A549 (cell line): Measurements from ENCODE around the gene PKP1. TPM values are rescaled to one million over a fixed set of nuclear protein-coding genes. Genes with fewer than 3 reads are reported as not detected.

ENCODE experiments used
- ATAC-seq, 2 experiments: fragments of 200-7000 bp in 1 of 2; fragments of >200 bp in 1 of 2; cut with Nextera tagmentation in 1 of 2; cut with Tn5 transposase in 1 of 2; 3 replicates each; pipeline versions ENCODE4 v1.8.0 to v1.9.1; 2018 to 2020; ENCODE audit warnings: mild to moderate bottlenecking in 1 of 2, moderate library complexity in 1 of 2
- CTCF ChIA-PET: fragments of 300-600 bp; sonication (Branson Sonifier 250); formaldehyde crosslinking; extraction: SDS; loops from one replicate; lab custom pipeline; 2021; ENCODE audit warnings: antibody characterized with exemption, inconsistent platforms; lab: Yijun Ruan, JAX
- POLR2A ChIA-PET: fragments of 350-600 bp; formaldehyde crosslinking; extraction: SDS; loops from one replicate; lab custom pipeline; 2021; ENCODE audit warnings: antibody characterized with exemption, inconsistent platforms; lab: Yijun Ruan, JAX
- DNase-seq, 2 experiments: peaks; one replicate each; pipeline versions ENCODE4 v3.0.0 to v3.0.0-alpha.2; 2011 to 2016; ENCODE audit warnings: low read depth in 1 of 2, low spot score in 1 of 2
- FAIRE-seq: peaks from 2 replicates; lab custom pipeline; 2011; peaks lifted over from hg19 to GRCh38; lab: Jason Lieb, UNC
- H3K27ac ChIP-seq, 2 experiments: fragments of >200 bp; sonication (Bioruptor Twin); formaldehyde crosslinking; 3 replicates each; pipeline ENCODE4 v1.5.1; 2016 to 2017
- H3K4me1 ChIP-seq: fragments of >200 bp; sonication (Bioruptor Twin); formaldehyde crosslinking; 3 replicates; pipeline ENCODE4 v1.6.1; 2016
- H3K4me2 ChIP-seq: fragments of >200 bp; sonication (Bioruptor Twin); formaldehyde crosslinking; 3 replicates; pipeline ENCODE4 v1.6.1; 2016
- H3K4me3 ChIP-seq: fragments of >200 bp; sonication (Bioruptor Twin); formaldehyde crosslinking; 3 replicates; pipeline ENCODE4 v1.5.1; 2016
- H3K9me3 ChIP-seq: fragments of >200 bp; sonication (Bioruptor Twin); formaldehyde crosslinking; 3 replicates; pipeline ENCODE4 v1.6.1; 2016
- BHLHE40 ChIP-seq: IDR thresholded peaks from 2 replicates; pipeline ENCODE4 v1.6.1; 2012; ENCODE audit warnings: low read depth, low read length, inconsistent platforms
- CHD4 ChIP-seq: fragments of 200-600 bp; sonication (generic); IDR thresholded peaks from 2 replicates; pipeline ENCODE4 v1.6.1; 2016; ENCODE audit warnings: antibody characterized with exemption, mild to moderate bottlenecking, borderline replicate concordance
- FOSL2 ChIP-seq, 2 experiments: fragments of 450-650 bp in 1 of 2; fragments of >200 bp in 1 of 2; sonication (Bioruptor Twin) in 1 of 2; formaldehyde crosslinking; IDR thresholded peaks; 2 replicates each; pipeline versions ENCODE4 v1.5.0 to v1.6.1; 2016 to 2020; ENCODE audit warnings: mild to moderate bottlenecking in 1 of 2, moderate library complexity in 1 of 2
- GATA3 ChIP-seq: IDR thresholded peaks from 2 replicates; pipeline ENCODE4 v1.6.1; 2012; ENCODE audit warnings: borderline replicate concordance
- HDAC2 ChIP-seq: fragments of 200-600 bp; sonication (generic); IDR thresholded peaks from 2 replicates; pipeline ENCODE4 v1.6.1; 2016
- HOXA7 ChIP-seq: fragments of 250-450 bp; sonication (Bioruptor Pico); IDR thresholded peaks from 2 replicates; pipeline ENCODE4 v1.5.0; 2020; ENCODE audit warnings: mild to moderate bottlenecking, moderate library complexity
- JUN ChIP-seq, 2 experiments: fragments of >200 bp; sonication (Bioruptor Twin); formaldehyde crosslinking; IDR thresholded peaks; 2 replicates in 1 of 2; 3 replicates in 1 of 2; pipeline ENCODE4 v1.6.1; 2016 to 2017
- KDM5A ChIP-seq: fragments of 200-600 bp; sonication (generic); IDR thresholded peaks from 2 replicates; pipeline ENCODE4 v1.6.1; 2016; ENCODE audit warnings: antibody characterized with exemption, mild to moderate bottlenecking
- MYC ChIP-seq: IDR thresholded peaks from 2 replicates; pipeline ENCODE4 v1.6.1; 2012; ENCODE audit warnings: mild to moderate bottlenecking, inconsistent platforms, low read length, improper control_type of control experiment, borderline replicate concordance
- NPAS2 ChIP-seq: fragments of 250-450 bp; sonication (Bioruptor Pico); IDR thresholded peaks from 2 replicates; pipeline ENCODE4 v1.8.0; 2022; ENCODE audit warnings: mild to moderate bottlenecking, moderate library complexity, borderline replicate concordance
- POLR2AphosphoS2 ChIP-seq: conservative IDR thresholded peaks from 2 replicates; pipeline ENCODE4 v1.6.1; 2012; ENCODE audit warnings: low read length, improper control_type of control experiment, inconsistent platforms
- RFX5 ChIP-seq: fragments of 450-650 bp; IDR thresholded peaks from 2 replicates; pipeline ENCODE4 v1.7.1; 2014; ENCODE audit warnings: antibody characterized with exemption, mild to moderate bottlenecking, moderate library complexity
- TFCP2L1 ChIP-seq: fragments of 250-450 bp; sonication (Bioruptor Pico); IDR thresholded peaks from 2 replicates; pipeline ENCODE4 v1.5.0; 2021; ENCODE audit warnings: mild to moderate bottlenecking
- TP53 ChIP-seq: fragments of 250-450 bp; sonication (Bioruptor Pico); IDR thresholded peaks from 2 replicates; pipeline ENCODE4 v1.5.0; 2021; ENCODE audit warnings: mild to moderate bottlenecking, moderate library complexity
- WGBS: methylation state at CpG from one replicate; pipeline ENCODE4 v1.1.6; 2017; ENCODE audit errors: missing lambda C conversion rate; 5-methylcytosine and 5-hydroxymethylcytosine counted together
- polyA plus RNA-seq, 4 experiments: library from polyadenylated mRNA; depleted of rRNA in 3 of 4; stranded (reverse); fragments of >200 nt; fragmentation: RNase III in 1 of 4; extraction: RNeasy Plus Mini Kit Qiagen cat#74134 plus additional on column Dnase treatment in 1 of 4; gene quantifications; 2 replicates in 3 of 4; 3 replicates in 1 of 4; pipeline ENCODE4 v1.2.3, GENCODE V29; 2011 to 2017
- TF ChIP-seq, protein P1 (sequence below): fragments of 200-600 bp; sonication (generic); IDR thresholded peaks from 2 replicates; pipeline ENCODE4 v1.6.1; 2016; ENCODE audit warnings: antibody characterized with exemption, mild to moderate bottlenecking, moderate library complexity
- TF ChIP-seq, protein P2 (sequence below): fragments of >200 bp; sonication (Bioruptor Twin); formaldehyde crosslinking; IDR thresholded peaks from 2 replicates; pipeline ENCODE4 v1.6.1; 2016
- TF ChIP-seq, protein P3 (sequence below): IDR thresholded peaks from 2 replicates; pipeline ENCODE4 v1.6.1; 2012

PKP1 gene
- polyA plus RNA-seq, 2 of the 4 experiments (the other 2 are of a cell fraction) = not detected

DNA sequence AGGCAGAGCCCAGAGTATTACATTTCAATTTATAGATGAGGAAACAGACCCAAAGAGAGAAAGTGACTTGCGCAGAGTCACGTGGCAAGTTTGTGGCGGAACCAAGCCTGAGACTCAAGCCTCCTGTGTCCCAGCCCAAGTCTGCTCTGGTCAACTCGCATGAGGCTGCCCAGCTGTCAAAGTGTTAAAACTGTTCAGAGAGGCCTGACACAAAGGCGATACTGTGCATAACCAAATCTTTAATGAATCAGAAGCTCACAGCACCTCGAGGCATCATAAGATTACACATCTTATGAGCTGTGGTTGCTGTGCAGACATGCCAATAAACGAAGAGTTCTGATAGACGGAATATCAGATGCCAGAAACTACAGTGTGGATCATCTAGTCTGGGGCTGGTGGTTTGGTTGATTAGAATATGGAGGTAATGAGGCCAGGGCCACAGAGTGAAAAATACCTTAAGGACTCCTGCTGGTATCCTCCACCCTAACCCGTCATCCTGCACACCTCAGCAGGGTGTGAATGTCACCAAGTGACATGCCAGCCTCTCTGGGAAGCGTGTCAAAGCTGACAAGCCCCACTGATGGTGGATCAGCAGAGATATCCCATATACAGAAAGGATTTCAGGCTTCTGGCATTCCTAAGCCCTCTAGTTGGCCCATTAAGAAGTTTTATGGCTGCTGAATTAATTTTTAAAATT lies 52.0 kb downstream of the PKP1 start:
- ATAC-seq (no peak), FAIRE-seq (no peak), DNase-seq (no peak)
- TF ChIP-seq BHLHE40 (no peak), POLR2AphosphoS2 (no peak), RFX5 (no peak), KDM5A (no peak), CHD4 (no peak), FOSL2 (IDR thresholded peaks at IDR 0.05) (no peak), FOSL2 (CRISPR knock-in tag; IDR thresholded peaks at IDR 0.05) (no peak), TP53 (no peak)
- TF ChIP-seq, protein P1, sequence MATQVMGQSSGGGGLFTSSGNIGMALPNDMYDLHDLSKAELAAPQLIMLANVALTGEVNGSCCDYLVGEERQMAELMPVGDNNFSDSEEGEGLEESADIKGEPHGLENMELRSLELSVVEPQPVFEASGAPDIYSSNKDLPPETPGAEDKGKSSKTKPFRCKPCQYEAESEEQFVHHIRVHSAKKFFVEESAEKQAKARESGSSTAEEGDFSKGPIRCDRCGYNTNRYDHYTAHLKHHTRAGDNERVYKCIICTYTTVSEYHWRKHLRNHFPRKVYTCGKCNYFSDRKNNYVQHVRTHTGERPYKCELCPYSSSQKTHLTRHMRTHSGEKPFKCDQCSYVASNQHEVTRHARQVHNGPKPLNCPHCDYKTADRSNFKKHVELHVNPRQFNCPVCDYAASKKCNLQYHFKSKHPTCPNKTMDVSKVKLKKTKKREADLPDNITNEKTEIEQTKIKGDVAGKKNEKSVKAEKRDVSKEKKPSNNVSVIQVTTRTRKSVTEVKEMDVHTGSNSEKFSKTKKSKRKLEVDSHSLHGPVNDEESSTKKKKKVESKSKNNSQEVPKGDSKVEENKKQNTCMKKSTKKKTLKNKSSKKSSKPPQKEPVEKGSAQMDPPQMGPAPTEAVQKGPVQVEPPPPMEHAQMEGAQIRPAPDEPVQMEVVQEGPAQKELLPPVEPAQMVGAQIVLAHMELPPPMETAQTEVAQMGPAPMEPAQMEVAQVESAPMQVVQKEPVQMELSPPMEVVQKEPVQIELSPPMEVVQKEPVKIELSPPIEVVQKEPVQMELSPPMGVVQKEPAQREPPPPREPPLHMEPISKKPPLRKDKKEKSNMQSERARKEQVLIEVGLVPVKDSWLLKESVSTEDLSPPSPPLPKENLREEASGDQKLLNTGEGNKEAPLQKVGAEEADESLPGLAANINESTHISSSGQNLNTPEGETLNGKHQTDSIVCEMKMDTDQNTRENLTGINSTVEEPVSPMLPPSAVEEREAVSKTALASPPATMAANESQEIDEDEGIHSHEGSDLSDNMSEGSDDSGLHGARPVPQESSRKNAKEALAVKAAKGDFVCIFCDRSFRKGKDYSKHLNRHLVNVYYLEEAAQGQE = no peak
- TF ChIP-seq, protein P2, sequence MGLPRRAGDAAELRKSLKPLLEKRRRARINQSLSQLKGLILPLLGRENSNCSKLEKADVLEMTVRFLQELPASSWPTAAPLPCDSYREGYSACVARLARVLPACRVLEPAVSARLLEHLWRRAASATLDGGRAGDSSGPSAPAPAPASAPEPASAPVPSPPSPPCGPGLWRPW = no peak
- Histone ChIP-seq H3K9me3 (no peaks in the 10 kb centered on the region), H3K4me2 (no peak overlapping the region), H3K4me1 (no peaks in the 10 kb centered on the region), H3K4me3 (no peak overlapping the region), H3K27ac (no peak overlapping the region)
- ChIA-PET CTCF (interaction anchor here (1.0 to 3.9 kb wide), 5 partner anchors 12 to 81 kb away, joined by 3 to 19 read pairs (median 3); no protein-coding TSS in a partner anchor), POLR2A (no interaction called here)
- 76% methylated on average over 10 of the region's 10 CpGs for WGBS

DNA sequence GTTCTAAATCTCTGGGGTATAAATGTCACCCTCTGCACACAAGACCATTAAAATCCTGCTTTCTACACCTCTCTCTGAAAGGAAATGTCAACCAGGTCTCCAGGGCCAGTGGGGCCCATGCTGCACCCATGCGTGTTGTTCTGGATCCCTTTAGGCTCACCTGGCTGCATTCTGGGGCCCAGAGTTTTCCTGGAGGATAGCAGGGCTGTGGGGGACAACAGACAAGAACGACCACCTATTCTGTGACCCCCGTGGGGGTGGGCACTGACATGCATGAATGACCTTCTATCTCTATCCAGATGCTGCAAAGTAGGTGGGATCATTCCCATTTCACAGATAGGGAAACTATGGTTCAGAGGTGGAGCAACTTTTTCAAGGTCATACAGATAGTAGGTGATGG lies 52.6 kb downstream of the PKP1 start:
- H3K4me2 ChIP-seq = no peak overlapping the region
- no peak for TF ChIP-seq POLR2AphosphoS2
- TF ChIP-seq, protein P3, sequence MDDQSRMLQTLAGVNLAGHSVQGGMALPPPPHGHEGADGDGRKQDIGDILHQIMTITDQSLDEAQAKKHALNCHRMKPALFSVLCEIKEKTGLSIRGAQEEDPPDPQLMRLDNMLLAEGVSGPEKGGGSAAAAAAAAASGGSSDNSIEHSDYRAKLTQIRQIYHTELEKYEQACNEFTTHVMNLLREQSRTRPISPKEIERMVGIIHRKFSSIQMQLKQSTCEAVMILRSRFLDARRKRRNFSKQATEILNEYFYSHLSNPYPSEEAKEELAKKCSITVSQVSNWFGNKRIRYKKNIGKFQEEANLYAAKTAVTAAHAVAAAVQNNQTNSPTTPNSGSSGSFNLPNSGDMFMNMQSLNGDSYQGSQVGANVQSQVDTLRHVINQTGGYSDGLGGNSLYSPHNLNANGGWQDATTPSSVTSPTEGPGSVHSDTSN = no peak
- TF ChIP-seq, all 56 proteins: peak for 0
- no peak for ATAC-seq
- POLR2A ChIA-PET = no interaction called here
- H3K27ac ChIP-seq = no peak overlapping the region
- CTCF ChIA-PET = interaction anchor here (0.9 to 3.9 kb wide), 5 partner anchors 8 to 81 kb away, joined by 3 to 19 read pairs (median 8); no protein-coding TSS in a partner anchor
- 31% methylated on average over 3 of the region's 3 CpGs for WGBS
- DNase-seq = no peak
- no peak overlapping the region for H3K4me3 ChIP-seq
- no peaks in the 10 kb centered on the region for H3K4me1 ChIP-seq
- no peak for FAIRE-seq
- peaks cover 2% of the 10 kb centered on the region; the same call in 1 of the 3 replicates for H3K9me3 ChIP-seq

DNA sequence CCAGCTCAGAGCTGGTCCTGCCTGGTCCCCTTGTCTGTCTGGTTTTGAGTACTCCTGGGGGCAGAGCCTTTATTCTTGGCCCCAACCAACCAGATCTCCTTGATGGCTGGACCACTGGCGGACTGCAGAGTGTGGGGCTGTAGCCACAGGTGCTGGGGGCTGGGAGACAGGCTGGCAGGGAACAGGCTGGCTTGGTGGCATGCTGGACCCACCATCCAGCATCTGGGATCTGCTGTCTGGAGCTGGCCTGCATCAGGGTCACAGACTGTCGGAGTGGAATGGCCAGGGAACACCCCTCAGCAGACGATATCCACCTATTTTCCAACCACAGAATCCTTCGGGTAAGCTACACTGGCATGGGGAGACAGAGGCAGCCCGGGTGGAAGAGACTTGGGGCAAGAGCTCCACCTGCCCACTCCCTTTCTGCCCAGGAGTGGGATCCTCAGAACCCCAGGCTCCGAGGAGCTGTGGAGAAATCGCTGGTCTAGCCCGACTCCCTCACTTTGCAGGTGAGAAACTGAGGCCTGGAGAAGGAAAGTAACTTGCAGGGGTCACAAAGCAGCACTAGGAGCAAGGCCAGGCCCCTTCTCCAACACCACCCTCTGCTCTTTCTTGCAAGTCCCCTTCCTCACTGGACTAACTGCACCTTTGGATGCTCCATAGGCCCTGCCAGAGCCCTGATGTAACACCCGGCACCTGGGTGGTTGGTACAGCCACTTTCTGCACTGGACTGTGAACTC lies 53.6 kb downstream of the PKP1 start:
- Histone ChIP-seq H3K4me3 (no peak overlapping the region), H3K9me3 (peaks cover 10% of the 10 kb centered on the region; the same call in 2 of the 3 replicates), H3K27ac (no peak overlapping the region), H3K4me2 (no peak overlapping the region), H3K4me1 (no peaks in the 10 kb centered on the region)
- WGBS = 80% methylated on average over 8 of the region's 9 CpGs
- ChIA-PET POLR2A (no interaction called here), CTCF (interaction anchor here (0.9 to 1.9 kb wide), 5 partner anchors 9 to 82 kb away, joined by 3 to 9 read pairs (median 3); no protein-coding TSS in a partner anchor)
- TF ChIP-seq HDAC2 (no peak), HOXA7 (no peak), NPAS2 (CRISPR knock-in tag) (no peak), JUN (IDR thresholded peaks at IDR 0.05) (no peak), POLR2AphosphoS2 (no peak), GATA3 (no peak), TFCP2L1 (CRISPR knock-in tag) (no peak), MYC (no peak), CHD4 (no peak)
- no peak; a peak in 1 of 6 replicates for ATAC-seq
- DNase-seq = no peak
- no peak for FAIRE-seq
